GM12892 (cell line): Measurements from ENCODE around the gene NPIPA1.
"Not testable (repeated sequence)": the region's sequence is repeated elsewhere in the genome, so short reads cannot be mapped to it uniquely, and the experiment has no call there.

Experiments
- POLR2A ChIP-seq: IDR thresholded peaks from 2 replicates; pipeline ENCODE4 v1.6.1; 2011; ENCODE audit warnings: low read depth, low read length, control low read depth
- POLR2AphosphoS5 ChIP-seq: IDR thresholded peaks from 2 replicates; pipeline ENCODE4 v1.6.1; 2011; ENCODE audit warnings: low read depth, low read length, control low read depth

DNA sequence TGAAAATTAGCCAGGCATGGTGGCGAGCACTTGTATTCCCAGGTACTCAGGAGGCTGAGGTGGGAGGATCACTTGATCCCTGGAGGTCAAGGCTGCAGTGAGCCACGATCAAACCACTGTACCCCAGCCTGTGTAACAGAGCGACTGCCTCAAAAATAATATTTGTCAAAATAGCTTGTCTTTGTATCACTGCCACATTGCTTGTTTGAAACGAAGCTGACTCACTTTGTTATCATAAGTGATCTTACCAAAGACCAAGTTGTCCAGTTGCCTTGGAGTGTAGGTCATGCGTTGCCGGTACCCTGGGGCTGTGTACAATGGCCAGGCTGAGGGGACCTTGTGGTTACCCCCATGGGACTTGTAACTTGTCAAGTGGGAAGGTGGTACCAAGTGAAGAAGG lies 59.5 kb downstream of the NPIPA1 start:
- TF ChIP-seq POLR2A, POLR2AphosphoS5: not testable (repeated sequence)
